ENCODE results near the gene PRPF8. TPM values are rescaled to one million over a fixed set of nuclear protein-coding genes. Genes with fewer than 3 reads are reported as not detected.

The PRPF8 gene
- total RNA-seq, 1 experiment from 2014 or later: 296 TPM

- H3K4me3 ChIP-seq (ENCODE audit: low read depth in 2 of 2, low read length in 2 of 2): no peak overlapping the region
- BruUV-seq (replicated peaks): no TSS peak
- CTCF ChIA-PET: no interaction called here
- H3K27ac ChIP-seq (ENCODE audit: low read length): no peak overlapping the region
- H3K27me3 ChIP-seq (ENCODE audit: control insufficient read depth, insufficient read depth, low read length): no peaks in the 10 kb centered on the region
- no peaks in the 10 kb centered on the region for H3K4me1 ChIP-seq (ENCODE audit: control insufficient read depth, insufficient read depth, low read length)
- in situ Hi-C loops (cut with HindIII; ENCODE audit: low pct_unique_long_range_greater_than_20kb, low sequenced_read_pairs) (no loop called here), intact Hi-C loops (cut with micrococcal nuclease; ENCODE audit: unreplicated experiment) (no loop called here)
- no peaks in the 10 kb centered on the region for H3K36me3 ChIP-seq (ENCODE audit: control insufficient read depth, insufficient read depth, low read length)
- TF ChIP-seq POLR2AphosphoS5 (IDR thresholded peaks at IDR 0.05; ENCODE audit: low read depth, low read length): no peak
- TF ChIP-seq SIN3A (IDR thresholded peaks at IDR 0.05; ENCODE audit: borderline replicate concordance, insufficient read depth, low read depth, low read length): no peak
- TF ChIP-seq REST (IDR thresholded peaks at IDR 0.05; ENCODE audit: insufficient read depth in 1 of 2, low read depth in 2 of 2, low read length in 1 of 2): no peak
- no peak for TF ChIP-seq TCF7L2 (IDR thresholded peaks at IDR 0.05; ENCODE audit: low read depth, low read length)
- no peak for TF ChIP-seq CTCF (IDR thresholded peaks at IDR 0.05)
- H3K9me3 ChIP-seq (ENCODE audit: control insufficient read depth, insufficient read depth, low read depth, low read length): no peaks in the 10 kb centered on the region
- DNase-seq (ENCODE audit: low read depth, low spot score) (no peak), ATAC-seq (no peak)
- POLR2A ChIA-PET: no interaction called here
Observed at GRCh38 chr17:1620486-1620885, 64.2 kb downstream of the PRPF8 start.

- intact Hi-C loops (cut with micrococcal nuclease; ENCODE audit: unreplicated experiment) (no loop called here), in situ Hi-C loops (cut with HindIII; ENCODE audit: low pct_unique_long_range_greater_than_20kb, low sequenced_read_pairs) (no loop called here)
- Histone ChIP-seq H3K9me3 (ENCODE audit: control insufficient read depth, insufficient read depth, low read depth, low read length) (no peaks in the 10 kb centered on the region), H3K27me3 (ENCODE audit: control insufficient read depth, insufficient read depth, low read length) (no peaks in the 10 kb centered on the region), H3K4me1 (ENCODE audit: control insufficient read depth, insufficient read depth, low read length) (no peaks in the 10 kb centered on the region), H3K36me3 (ENCODE audit: control insufficient read depth, insufficient read depth, low read length) (no peaks in the 10 kb centered on the region), H3K27ac (ENCODE audit: low read length) (no peak overlapping the region), H3K4me3 (ENCODE audit: low read depth in 2 of 2, low read length in 2 of 2) (no peak overlapping the region)
- DNase-seq (ENCODE audit: low read depth, low spot score): no peak
- BruUV-seq (replicated peaks): no TSS peak
- CTCF ChIA-PET: no interaction called here
- ATAC-seq: no peak
- POLR2A ChIA-PET: no interaction called here
- TF ChIP-seq POLR2AphosphoS5 (IDR thresholded peaks at IDR 0.05; ENCODE audit: low read depth, low read length) (no peak), TCF7L2 (IDR thresholded peaks at IDR 0.05; ENCODE audit: low read depth, low read length) (no peak), SIN3A (IDR thresholded peaks at IDR 0.05; ENCODE audit: borderline replicate concordance, insufficient read depth, low read depth, low read length) (no peak), REST (IDR thresholded peaks at IDR 0.05; ENCODE audit: insufficient read depth in 1 of 2, low read depth in 2 of 2, low read length in 1 of 2) (no peak), CTCF (IDR thresholded peaks at IDR 0.05) (no peak)
Observed at GRCh38 chr17:1617620-1618174, 67.0 kb downstream of the PRPF8 start.
